Cerebellar cortex (tissue), 1 donor: ENCODE measurements around the gene PSMB3.

Experiments
- DNase-seq: peaks from one replicate; pipeline ENCODE4 v3.0.0-alpha.2; 2015; ENCODE audit warnings: low spot score

Gene PSMB3

GRCh38 chr17:38733982-38734973 is 18.3 kb upstream of the PSMB3 start:
- peak; percentile 70 for DNase-seq

DNA sequence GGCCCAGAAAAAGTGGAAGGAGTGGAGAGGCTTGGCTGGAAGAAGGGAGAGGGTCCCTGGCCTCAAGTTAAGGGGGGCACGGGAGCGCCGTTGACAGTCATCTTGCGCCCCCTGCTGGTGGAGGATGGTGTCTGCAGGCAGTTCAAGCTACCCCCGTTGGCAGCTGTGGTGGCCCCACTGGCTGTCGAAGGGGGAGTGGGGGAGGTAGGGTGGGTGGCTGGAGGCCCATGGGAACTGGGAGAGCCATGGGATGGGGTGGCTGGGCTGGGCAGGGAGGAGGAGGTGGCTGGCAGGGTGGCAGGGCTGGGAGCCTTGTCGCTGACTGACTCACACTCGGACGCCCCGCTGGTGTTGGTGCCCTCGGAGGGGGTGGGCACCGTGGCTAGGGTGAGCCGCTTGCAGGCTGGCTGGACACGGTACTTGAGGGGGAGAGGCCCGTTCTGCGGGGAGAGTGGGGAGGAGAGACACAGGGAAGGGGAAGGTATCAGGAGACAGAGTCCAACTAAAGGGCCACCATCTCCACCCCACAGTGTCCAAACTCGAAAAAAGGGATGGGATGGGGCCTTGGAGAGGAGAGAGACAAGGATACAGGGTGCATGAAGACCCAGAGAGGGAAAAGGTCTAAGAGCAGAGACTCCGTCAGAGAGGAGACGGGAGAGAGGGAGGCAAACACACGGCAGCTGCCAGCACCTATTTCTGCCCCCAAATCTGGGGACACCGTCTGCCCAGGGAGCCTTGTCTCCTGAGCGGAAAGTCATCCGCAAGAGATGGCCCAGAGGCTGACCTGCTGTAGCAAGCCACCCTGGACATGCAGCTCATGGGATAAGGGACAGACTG is 17.2 kb upstream of the PSMB3 start:
- no peak for DNase-seq

- DNase-seq = no peak
These were observed 14.4 kb upstream of the PSMB3 start for GRCh38 chr17:38738007-38738662.

DNA sequence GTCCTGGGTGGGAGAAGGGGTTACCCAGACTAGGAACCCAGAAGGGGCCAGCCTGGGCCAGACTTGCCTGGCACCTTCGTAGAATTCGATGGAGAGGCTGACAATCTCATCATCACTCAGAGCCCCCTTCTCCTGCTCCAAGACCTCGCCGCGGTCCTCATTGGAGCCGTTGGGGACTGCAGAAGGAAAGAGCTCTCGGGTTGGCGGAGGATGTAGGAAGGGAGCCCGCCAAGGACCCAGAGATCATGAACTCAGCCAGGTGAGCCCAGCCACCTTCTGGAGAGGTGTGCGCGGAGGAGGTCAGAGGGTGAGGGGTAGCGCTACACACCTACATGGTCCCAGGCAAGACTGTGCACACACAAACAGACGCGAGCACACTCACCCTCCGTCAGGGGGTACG is 13.9 kb upstream of the PSMB3 start:
- DNase-seq = no peak

DNA sequence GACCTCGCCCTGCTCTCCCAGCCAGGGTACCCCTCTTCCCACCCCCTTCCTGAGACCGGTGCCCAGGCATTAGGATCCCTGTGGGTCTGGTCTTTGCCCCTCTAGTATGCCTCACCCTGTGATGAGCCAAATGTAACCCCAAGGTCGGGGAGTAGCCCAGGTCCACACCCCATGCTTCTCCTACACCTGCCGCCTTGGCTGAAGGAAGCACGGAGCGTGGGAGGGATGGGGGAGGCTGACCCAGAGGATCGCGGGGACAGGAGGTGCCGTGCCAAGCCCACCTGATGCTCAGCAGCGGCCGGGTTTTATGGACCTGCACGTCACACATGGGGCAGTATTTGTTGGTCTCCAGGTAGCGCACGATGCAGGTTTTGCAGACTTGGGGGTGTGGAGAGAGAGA is 13.2 kb upstream of the PSMB3 start:
- no peak for DNase-seq

GRCh38 chr17:38740044-38740443 is 12.5 kb upstream of the PSMB3 start:
- no peak for DNase-seq

DNA sequence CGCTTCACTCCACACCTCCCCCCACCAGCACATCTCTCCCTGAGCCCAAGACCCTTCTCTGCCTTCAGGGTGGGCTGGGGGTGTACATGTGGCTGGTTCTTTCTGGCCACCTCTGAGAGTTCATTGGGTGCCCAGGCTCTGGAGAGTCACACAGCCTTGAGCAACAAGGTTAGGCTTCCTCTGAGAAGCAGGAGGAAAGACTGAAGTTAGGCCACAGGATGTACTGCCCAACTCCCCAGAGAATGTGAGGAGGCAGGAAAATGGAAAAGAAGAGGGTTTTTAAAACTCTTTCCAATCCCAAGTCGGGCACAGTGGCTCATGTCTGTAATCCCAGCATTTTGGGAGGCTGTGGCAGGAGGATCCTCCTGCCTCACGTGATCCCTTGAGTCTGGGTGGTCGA is 11.7 kb upstream of the PSMB3 start:
- no peak for DNase-seq

- no peak for DNase-seq
These were observed 11.1 kb upstream of the PSMB3 start for GRCh38 chr17:38741461-38741860.

DNA sequence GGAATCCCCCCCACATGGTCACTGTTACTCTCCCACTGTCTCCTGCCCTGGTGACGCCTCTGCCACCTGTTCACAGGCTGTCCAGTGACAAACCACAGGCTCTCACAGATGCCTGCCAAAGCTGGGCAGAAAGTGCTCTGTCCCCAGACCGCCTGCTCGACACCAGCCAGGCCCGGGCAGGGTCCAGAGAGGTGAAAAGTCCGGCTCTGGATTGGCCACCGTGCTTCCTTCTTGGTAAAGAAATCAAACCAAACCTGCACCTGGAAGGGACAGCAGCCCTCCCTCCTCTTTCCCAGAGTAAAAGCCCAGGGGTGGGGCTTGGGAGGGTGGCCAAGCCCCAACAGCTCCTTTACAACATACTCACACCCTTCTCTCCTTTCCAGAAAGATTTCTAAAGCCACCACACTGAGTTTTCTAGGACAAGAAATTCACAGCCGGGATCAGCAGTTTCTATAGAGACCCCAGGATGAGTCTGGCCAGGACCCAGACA is 10.6 kb upstream of the PSMB3 start:
- no peak for DNase-seq

- DNase-seq = peak; percentile 88
These were observed 9.9 kb upstream of the PSMB3 start for GRCh38 chr17:38742411-38743308.

GRCh38 chr17:38743556-38744171 is 8.9 kb upstream of the PSMB3 start:
- DNase-seq = no peak

DNA sequence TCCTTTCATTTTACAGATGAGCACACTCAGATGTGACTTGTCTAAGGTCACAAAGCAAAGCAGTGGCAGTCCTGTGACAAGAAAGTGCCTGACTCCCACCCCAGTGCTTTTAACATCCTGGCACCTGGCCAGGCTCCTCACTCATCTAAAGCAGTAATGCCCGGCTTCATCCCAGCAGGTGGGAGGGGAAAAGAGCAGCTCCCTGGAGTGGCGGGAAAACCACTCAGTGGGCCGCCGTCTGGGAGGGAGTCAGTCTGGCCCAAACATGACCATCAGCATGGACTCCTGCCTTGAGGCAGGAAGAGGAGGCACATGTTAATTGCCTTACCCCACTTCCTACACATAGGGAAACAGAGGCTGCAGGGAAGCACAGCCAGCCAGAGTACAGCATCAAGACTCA is 7.0 kb upstream of the PSMB3 start:
- DNase-seq = no peak

GRCh38 chr17:38746004-38746848 is 6.3 kb upstream of the PSMB3 start:
- DNase-seq = no peak

GRCh38 chr17:38746849-38747462 is 5.6 kb upstream of the PSMB3 start:
- DNase-seq = no peak

GRCh38 chr17:38747463-38748148 is 4.9 kb upstream of the PSMB3 start:
- DNase-seq = no peak

GRCh38 chr17:38748149-38748891 is 4.2 kb upstream of the PSMB3 start, which contains the start of gene PCGF2:
Gene PCGF2 (minus strand): TSS chr17:38748336. CDS start chr17:38740402, 7,934 bp downstream.
- DNase-seq = peak; percentile 95

DNA sequence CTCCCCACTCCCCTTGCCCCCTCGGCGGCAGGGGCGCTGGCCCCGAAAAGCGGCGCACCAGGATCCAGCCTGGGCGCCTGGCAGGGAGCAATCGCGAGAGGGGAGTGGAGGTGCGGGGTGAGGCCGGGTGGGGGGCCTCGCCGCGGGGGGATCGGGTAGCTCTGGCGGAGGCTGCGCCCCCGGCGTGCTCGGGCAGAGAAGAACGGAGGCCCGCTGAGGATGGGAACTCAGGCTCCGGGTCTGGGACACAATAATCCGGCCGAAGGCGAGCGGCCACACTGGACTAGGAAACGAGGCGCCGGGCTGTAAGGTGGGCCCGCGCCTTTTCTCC is 3.7 kb upstream of the PSMB3 start:
- no peak for DNase-seq
